GM18873 (cell line): ENCODE data around the gene BICC1.

Experiments
- ATAC-seq: cut with Tn5 transposase; IDR thresholded peaks from one replicate; pipeline ENCODE4 v1.9.1; 2021; ENCODE audit warnings: mild to moderate bottlenecking, moderate library complexity, moderate number of reproducible peaks; ENCODE audit not compliant: unreplicated experiment, low FRiP score

Gene BICC1

GRCh38 chr10:58695022-58695421 is 182.3 kb downstream of the BICC1 start:
- no peak for ATAC-seq

DNA sequence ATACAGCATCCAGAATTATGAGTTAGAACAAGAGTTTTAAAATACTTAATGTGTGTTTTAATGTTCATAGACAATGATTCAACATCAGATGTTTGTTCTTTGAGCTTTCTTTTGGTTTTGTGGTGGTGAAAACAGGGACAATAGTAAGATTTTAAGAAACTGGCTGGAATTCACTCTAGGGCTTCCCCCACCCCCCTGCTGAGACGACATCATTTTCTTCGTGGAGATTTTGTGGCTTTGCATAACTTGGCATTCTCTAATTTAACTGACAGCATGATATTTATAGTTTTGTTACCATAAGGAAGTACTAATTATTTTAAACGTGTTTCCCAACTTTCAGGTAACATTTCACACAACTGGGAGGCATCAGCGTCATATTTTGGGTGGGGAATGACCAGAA is 184.1 kb downstream of the BICC1 start:
- no peak for ATAC-seq

DNA sequence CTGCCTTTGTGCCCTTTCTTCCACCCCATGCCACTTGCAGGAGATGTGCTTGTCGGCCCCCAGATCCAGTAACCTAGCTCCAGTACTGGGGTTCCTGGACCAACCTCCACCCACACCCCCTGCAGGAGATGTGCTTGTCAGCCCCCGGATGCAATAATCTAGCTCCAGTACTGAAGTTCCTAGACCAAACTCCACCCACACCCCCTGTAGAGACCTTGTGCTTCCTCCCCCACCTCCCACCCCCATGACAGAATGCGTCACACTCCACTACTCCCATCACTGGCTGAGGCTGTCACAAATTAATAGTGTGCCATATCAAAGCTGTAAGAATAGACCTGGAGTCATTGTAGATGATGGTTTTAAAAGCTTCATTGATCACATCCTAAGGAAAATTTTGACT is 185.0 kb downstream of the BICC1 start:
- no peak for ATAC-seq

DNA sequence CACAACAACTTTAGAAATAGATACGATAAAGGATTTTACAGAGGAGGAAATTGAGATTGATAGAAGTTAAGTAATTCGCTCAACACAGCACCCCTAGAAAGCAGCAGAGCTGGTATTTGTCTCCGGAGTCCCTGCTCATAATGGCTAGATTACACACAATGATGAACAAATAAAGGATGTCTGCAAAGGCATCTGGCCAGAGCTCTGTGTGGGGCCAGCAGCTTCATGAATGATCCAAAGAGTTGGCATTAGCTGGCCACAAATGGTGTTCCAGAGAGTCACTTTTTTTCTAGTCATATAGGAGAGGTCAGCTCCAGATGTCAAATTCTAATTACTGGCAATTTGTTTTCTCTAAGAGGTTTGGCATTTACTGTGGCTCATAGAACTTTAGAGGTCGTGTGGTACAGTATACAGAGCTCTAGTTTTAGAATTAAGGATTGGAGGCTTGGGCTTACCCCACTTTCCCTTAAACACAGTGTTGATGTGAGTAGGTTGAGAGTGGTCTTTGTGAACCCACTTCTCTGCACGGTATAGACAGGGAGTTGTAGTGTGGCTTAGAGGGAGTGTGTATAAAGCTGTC is 186.2 kb downstream of the BICC1 start:
- ATAC-seq = no peak

DNA sequence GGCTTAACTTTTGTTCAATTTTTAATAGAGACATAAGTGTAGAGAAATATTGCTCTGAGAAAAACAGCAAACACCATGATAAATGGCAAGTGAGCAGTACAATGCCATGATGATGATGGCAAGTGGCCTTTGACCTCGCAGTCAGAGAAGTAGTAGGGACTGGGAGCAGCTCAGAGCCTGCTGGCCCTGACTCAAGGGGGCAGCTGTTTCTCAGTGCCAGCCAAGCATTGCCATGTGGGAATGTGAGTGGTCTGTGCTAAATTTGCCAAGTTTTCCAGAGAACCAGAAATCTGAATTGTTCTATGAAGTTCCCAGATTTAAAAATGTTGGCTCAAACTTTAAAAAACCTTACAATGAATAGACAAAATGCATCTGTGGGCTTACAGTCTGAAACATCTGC is 187.9 kb downstream of the BICC1 start:
- ATAC-seq = no peak

- no peak for ATAC-seq
Observed at GRCh38 chr10:58701405-58702135, 188.9 kb downstream of the BICC1 start.

GRCh38 chr10:58704226-58704625 is 191.6 kb downstream of the BICC1 start:
- ATAC-seq = no peak

- no peak for ATAC-seq
Observed at GRCh38 chr10:58704671-58705141, 192.0 kb downstream of the BICC1 start.

GRCh38 chr10:58706836-58707235 is 194.2 kb downstream of the BICC1 start:
- no peak for ATAC-seq

- ATAC-seq = no peak
Observed at GRCh38 chr10:58712141-58712540, 199.5 kb downstream of the BICC1 start.

DNA sequence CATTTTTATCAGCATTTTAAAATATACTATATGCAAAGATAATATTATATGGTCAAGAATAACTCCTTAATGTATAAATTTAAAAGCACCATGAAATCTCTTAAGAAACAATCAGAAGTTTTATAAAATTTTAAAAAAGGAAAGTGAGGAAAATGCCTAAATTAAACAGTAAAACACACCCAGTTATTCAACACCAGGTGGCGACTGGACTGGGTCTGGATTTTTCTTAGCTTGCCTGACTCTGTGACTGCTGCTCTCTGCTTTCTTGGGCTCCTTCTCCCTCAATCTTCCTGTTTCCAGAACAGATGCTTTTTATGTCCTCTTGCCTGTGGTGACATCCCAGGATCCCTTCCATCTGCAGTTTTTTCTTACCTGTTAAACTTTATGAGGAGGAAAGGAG is 200.3 kb downstream of the BICC1 start:
- ATAC-seq = no peak

DNA sequence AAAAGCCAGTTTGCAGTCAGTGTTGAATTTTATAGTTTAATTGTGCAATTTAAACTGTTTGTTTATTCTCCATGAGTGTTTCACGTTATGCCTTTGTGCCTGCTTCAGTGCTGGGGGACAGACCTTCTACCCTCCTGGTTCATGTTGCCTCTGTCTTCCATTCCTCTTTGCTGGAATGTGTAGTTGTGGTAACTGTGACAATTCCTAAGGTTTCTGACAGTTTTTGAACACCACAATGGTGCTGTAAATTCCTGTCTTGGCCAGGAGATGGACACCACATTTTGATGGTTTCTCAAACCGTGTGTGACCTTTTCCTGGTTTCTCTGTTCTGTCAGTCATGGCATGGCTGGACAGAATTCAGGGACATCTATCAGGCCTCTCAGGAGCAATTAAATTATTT is 201.7 kb downstream of the BICC1 start:
- no peak for ATAC-seq

DNA sequence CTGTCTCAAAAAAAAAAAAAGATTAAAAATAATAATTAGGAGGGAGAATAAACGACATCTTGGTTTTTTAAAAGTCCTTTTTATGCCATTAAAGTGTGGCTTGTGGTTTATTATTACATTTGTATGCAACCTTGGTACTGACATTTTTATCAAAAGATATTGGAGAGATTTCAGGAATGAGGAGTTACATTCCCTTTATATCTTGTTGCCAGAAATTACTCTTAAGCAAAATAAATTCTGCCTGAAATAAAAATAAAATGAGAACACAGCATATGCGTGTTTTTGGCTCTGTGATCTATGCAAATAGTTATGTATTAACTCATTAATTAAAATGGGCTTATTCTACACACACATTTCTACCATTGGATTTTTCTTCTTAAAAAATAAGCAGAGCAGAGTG is 202.4 kb downstream of the BICC1 start:
- no peak for ATAC-seq

DNA sequence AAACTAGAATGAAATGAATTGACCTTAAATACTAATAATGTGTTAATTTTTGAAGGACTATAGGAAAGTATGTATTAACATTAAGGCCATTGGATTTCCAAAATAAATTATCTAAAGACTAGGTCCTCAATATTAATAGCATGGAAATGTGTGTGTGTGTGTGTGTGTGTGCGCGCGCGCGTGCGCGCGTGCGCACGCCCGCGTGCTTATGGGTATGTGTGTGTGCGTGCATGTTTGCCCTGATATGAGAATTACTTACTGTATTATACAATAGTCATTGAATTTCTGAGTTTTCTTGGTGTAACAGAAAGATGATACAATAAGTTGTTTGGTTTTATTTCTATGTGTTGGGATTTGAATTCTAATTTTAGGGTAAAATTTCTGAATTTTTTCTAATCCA is 205.9 kb downstream of the BICC1 start:
- ATAC-seq = no peak

DNA sequence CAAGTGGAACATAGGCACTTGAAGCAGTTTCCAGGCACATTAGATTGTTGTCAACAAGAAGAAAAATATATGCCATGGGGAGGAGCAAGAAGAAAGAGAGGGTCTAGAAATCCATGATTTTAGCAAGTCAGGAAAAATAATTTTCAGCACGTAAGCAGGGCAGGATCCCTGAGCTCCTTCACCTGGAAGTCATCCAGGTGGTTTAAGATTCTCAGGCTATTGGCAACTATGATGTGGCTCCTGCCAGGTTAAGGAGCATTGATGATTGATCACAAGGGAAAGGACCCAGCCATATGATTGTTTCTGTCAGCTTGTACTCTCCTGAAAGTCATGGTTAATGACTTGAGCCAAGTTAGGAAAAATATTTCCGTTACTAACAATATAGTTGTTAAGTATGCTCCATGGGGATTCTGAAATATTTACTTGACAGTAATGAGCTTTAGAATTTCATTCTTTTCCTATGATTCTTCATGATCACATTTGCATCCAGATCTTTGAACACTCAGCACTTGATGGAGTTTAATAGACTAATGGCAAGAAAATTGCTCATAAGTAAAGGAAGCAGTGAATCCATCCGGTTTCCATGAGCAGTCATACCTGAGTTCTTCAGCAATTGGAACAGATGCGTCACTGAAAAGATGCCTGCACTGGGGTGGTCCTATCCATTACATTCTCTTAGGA is 209.1 kb downstream of the BICC1 start:
- no peak for ATAC-seq

DNA sequence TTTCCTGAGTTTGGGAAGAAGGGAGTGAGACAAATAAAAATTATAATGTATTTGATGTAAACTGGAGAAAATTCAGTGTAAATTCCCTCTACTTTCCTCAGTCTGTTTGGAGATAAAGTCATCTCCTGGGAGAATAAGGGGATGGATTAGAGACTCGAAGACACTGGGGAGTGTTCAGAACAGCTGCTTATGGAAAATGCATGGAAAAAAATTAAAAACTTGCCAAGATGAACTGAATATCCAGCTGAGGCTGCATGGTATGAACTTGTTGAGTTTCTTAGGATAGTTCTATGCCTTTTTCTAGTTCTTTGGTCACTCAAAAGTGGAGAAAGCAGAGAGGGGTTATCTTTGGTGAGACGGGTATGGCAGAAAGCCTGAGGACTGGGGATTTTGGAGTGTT is 210.5 kb downstream of the BICC1 start:
- ATAC-seq = no peak

DNA sequence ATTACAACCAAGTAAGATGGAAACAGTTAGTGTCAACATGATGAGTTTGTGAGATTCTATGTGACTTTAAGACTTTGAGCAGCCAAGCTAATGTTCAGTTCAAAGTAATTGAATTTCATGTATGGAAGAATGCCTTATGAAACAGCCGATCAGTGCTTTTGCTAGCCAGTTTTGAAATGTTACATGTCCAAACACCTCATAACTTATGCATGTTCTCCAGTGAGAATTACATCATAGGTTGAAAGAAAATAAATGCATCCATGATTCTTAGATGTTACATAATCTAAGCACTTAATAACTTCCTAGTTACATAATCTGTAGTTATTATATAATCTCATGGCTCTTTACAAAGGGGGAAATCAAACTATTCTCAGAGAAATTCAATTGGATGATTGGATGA is 211.3 kb downstream of the BICC1 start:
- no peak for ATAC-seq

GRCh38 chr10:58724781-58725180 is 212.1 kb downstream of the BICC1 start:
- ATAC-seq = no peak

DNA sequence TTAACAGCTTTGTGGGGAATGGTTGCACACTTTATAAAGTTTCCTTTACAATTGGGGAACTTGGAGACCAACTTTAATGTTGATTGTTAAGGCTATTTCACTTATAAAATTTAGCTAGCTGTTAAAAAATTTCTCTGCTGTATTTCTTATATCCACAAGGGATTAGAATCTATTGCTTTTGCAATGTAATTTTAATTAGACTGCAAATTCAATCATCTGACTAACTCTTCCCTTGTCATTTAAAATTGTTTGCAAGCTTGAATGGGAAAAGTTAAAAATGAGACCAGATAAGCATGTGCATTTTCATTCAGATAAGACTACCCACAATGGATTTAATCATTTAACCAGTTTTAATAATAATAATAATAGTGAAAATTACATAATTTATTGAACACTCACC is 213.2 kb downstream of the BICC1 start:
- ATAC-seq = no peak

DNA sequence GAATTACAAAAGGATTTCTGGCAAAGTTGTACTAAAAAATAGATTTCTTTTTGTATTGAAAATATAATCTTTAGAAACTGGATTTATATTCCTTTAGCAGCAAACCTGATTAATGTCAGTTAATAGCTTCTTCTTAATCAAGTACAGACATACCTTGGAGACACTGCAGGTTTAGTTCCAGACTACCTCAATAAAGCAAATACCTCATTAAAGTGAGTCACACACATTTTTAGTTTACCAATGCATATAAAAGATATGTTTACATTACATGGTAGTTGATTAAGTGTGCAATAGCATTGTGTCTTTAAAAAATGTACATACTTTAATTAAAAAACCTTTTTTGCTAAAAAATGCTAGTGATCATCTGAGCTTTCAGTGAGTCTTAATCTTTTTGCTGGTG is 215.0 kb downstream of the BICC1 start:
- ATAC-seq = no peak

GRCh38 chr10:58731276-58731675 is 218.6 kb downstream of the BICC1 start:
- ATAC-seq = no peak

- no peak for ATAC-seq
Observed at GRCh38 chr10:58733436-58733835, 220.8 kb downstream of the BICC1 start.
